Astrocyte (in vitro differentiated cells and primary cell): ENCODE data around the gene TMEM266. TPM values are rescaled to one million over a fixed set of nuclear protein-coding genes. Genes with fewer than 3 reads are reported as not detected.

Experiments used
- DNase-seq: peaks from one replicate; pipeline ENCODE4 v3.0.0-alpha.2; 2010; ENCODE audit warnings: low read depth
- FAIRE-seq: peaks from 2 replicates; lab custom pipeline; 2011; peaks lifted over from hg19 to GRCh38; lab: Jason Lieb, UNC
- H2AFZ ChIP-seq: 2 replicates; pipeline ENCODE4 v1.6.0; 2012; ENCODE audit warnings: low read depth, low read length, inconsistent platforms
- H3K27ac ChIP-seq: 2 replicates; pipeline ENCODE4 v1.5.1; 2011; ENCODE audit warnings: low read depth, low read length, inconsistent platforms
- H3K27me3 ChIP-seq: 2 replicates; pipeline ENCODE4 v1.6.0; 2011; ENCODE audit warnings: low read length, inconsistent platforms; ENCODE audit not compliant: insufficient read depth
- H3K36me3 ChIP-seq: 2 replicates; pipeline ENCODE4 v1.5.1; 2011; ENCODE audit warnings: low read length, inconsistent platforms; ENCODE audit not compliant: insufficient read depth
- H3K4me1 ChIP-seq: 2 replicates; pipeline ENCODE4 v1.5.1; 2011; ENCODE audit warnings: low read length, inconsistent platforms; ENCODE audit not compliant: insufficient read depth
- H3K4me2 ChIP-seq: 2 replicates; pipeline ENCODE4 v1.6.0; 2012; ENCODE audit warnings: low read length, inconsistent platforms
- H3K4me3 ChIP-seq: 2 replicates; pipeline ENCODE4 v1.5.1; 2011; ENCODE audit warnings: low read depth, mild to moderate bottlenecking, low read length, inconsistent platforms; ENCODE audit not compliant: insufficient read depth
- H3K79me2 ChIP-seq: 2 replicates; pipeline ENCODE4 v1.6.0; 2012; ENCODE audit warnings: mild to moderate bottlenecking, low read length, inconsistent platforms; ENCODE audit not compliant: insufficient read depth
- H3K9ac ChIP-seq: 2 replicates; pipeline ENCODE4 v1.6.0; 2012; ENCODE audit warnings: mild to moderate bottlenecking, low read length, inconsistent platforms
- H3K9me3 ChIP-seq: 2 replicates; pipeline ENCODE4 v1.5.1; 2012; ENCODE audit warnings: low read depth, mild to moderate bottlenecking, low read length, inconsistent platforms; ENCODE audit not compliant: insufficient read depth
- H4K20me1 ChIP-seq: 2 replicates; pipeline ENCODE4 v1.6.0; 2012; ENCODE audit warnings: low read length, inconsistent platforms; ENCODE audit not compliant: insufficient read depth
- H3K27ac Mint-ChIP-seq: one replicate; pipeline ENCODE4 v1.8.0; 2021; ENCODE audit warnings: mild to moderate bottlenecking, mixed read lengths; ENCODE audit not compliant: unreplicated experiment
- H3K27me3 Mint-ChIP-seq: one replicate; pipeline ENCODE4 v1.8.0; 2021; ENCODE audit warnings: low read depth, mixed read lengths; ENCODE audit not compliant: unreplicated experiment
- H3K36me3 Mint-ChIP-seq: one replicate; pipeline ENCODE4 v1.8.0; 2021; ENCODE audit warnings: low read depth, mixed read lengths; ENCODE audit not compliant: unreplicated experiment
- H3K4me1 Mint-ChIP-seq: one replicate; pipeline ENCODE4 v1.8.0; 2021; ENCODE audit warnings: low read depth, mixed read lengths; ENCODE audit not compliant: unreplicated experiment
- H3K4me3 Mint-ChIP-seq: one replicate; pipeline ENCODE4 v1.8.0; 2021; ENCODE audit warnings: mild to moderate bottlenecking, moderate library complexity, mixed read lengths; ENCODE audit not compliant: unreplicated experiment
- H3K9me3 Mint-ChIP-seq: one replicate; pipeline ENCODE4 v1.8.0; 2021; ENCODE audit warnings: mild to moderate bottlenecking, mixed read lengths; ENCODE audit not compliant: unreplicated experiment
- CTCF ChIP-seq: IDR thresholded peaks from 2 replicates; pipeline ENCODE4 v1.5.1; 2011; ENCODE audit warnings: low read depth, mild to moderate bottlenecking, inconsistent platforms, low read length, moderate library complexity; ENCODE audit not compliant: insufficient read depth
- EZH2 ChIP-seq: IDR thresholded peaks from 2 replicates; pipeline ENCODE4 v1.6.1; 2012; ENCODE audit warnings: mild to moderate bottlenecking, low read length, inconsistent platforms; ENCODE audit not compliant: insufficient read depth
- total RNA-seq: library from RNA; stranded (reverse); gene quantifications from 2 replicates; pipeline ENCODE4 v1.2.1, GENCODE V29; 2021

Gene TMEM266
- total RNA-seq, 1 donor from 2014 or later, result 0.36 TPM

- H3K9me3 ChIP-seq, result no peaks in the 10 kb centered on the region
- no peak overlapping the region for H3K27ac ChIP-seq
- Mint-ChIP-seq H3K27ac (no peak overlapping the region), H3K36me3 (no peaks in the 10 kb centered on the region), H3K27me3 (peaks cover 24% of the 10 kb centered on the region), H3K9me3 (no peaks in the 10 kb centered on the region), H3K4me3 (no peak overlapping the region), H3K4me1 (peaks cover 5% of the 10 kb centered on the region)
- H4K20me1 ChIP-seq, result no peaks in the 10 kb centered on the region
- H3K4me3 ChIP-seq, result no peak overlapping the region
- FAIRE-seq (no peak), DNase-seq (no peak)
- H3K36me3 ChIP-seq, result no peaks in the 10 kb centered on the region
- no peaks in the 10 kb centered on the region for H3K79me2 ChIP-seq
- no peak for TF ChIP-seq EZH2
- TF ChIP-seq CTCF, result no peak
- no peak overlapping the region for H2AFZ ChIP-seq
- H3K9ac ChIP-seq, result no peak overlapping the region
- peaks cover 56% of the 10 kb centered on the region for H3K27me3 ChIP-seq
- H3K4me1 ChIP-seq, result no peaks in the 10 kb centered on the region
- no peak overlapping the region for H3K4me2 ChIP-seq
Observed at GRCh38 chr15:76064375-76064774, 4.6 kb downstream of the TMEM266 start.

GRCh38 chr15:76065245-76065644, 5.5 kb downstream of the TMEM266 start:
- Histone ChIP-seq H3K4me2 (no peak overlapping the region), H3K36me3 (no peaks in the 10 kb centered on the region), H2AFZ (no peak overlapping the region), H3K27ac (no peak overlapping the region), H3K9ac (no peak overlapping the region), H3K4me1 (no peaks in the 10 kb centered on the region), H3K4me3 (no peak overlapping the region), H3K79me2 (no peaks in the 10 kb centered on the region), H3K27me3 (peaks cover 57% of the 10 kb centered on the region), H3K9me3 (no peaks in the 10 kb centered on the region), H4K20me1 (no peaks in the 10 kb centered on the region)
- no peaks in the 10 kb centered on the region for H3K9me3 Mint-ChIP-seq
- H3K4me3 Mint-ChIP-seq, result no peak overlapping the region
- FAIRE-seq (no peak), DNase-seq (no peak)
- H3K4me1 Mint-ChIP-seq, result peaks cover 5% of the 10 kb centered on the region
- TF ChIP-seq EZH2, result no peak
- TF ChIP-seq CTCF, result no peak
- H3K27me3 Mint-ChIP-seq, result peaks cover 24% of the 10 kb centered on the region
- H3K27ac Mint-ChIP-seq, result no peak overlapping the region
- no peaks in the 10 kb centered on the region for H3K36me3 Mint-ChIP-seq

- no peaks in the 10 kb centered on the region for H3K4me1 ChIP-seq
- Mint-ChIP-seq H3K9me3 (no peaks in the 10 kb centered on the region), H3K4me3 (no peak overlapping the region), H3K27me3 (peaks cover 19% of the 10 kb centered on the region), H3K4me1 (peaks cover 5% of the 10 kb centered on the region), H3K36me3 (no peaks in the 10 kb centered on the region), H3K27ac (no peak overlapping the region)
- H3K27ac ChIP-seq, result no peak overlapping the region
- no peaks in the 10 kb centered on the region for H3K36me3 ChIP-seq
- no peaks in the 10 kb centered on the region for H3K9me3 ChIP-seq
- TF ChIP-seq CTCF, result no peak
- H3K27me3 ChIP-seq, result peaks cover 52% of the 10 kb centered on the region
- H3K79me2 ChIP-seq, result no peaks in the 10 kb centered on the region
- H3K4me3 ChIP-seq, result no peak overlapping the region
- no peaks in the 10 kb centered on the region for H4K20me1 ChIP-seq
- no peak overlapping the region for H2AFZ ChIP-seq
- no peak for FAIRE-seq
- no peak overlapping the region for H3K4me2 ChIP-seq
- no peak overlapping the region for H3K9ac ChIP-seq
- DNase-seq, result no peak
Observed at GRCh38 chr15:76065793-76066192, 6.0 kb downstream of the TMEM266 start.
